GM18505 (cell line): ENCODE data around the gene CNGB1.

ENCODE experiments used
- ATAC-seq: cut with Tn5 transposase; IDR thresholded peaks from one replicate; pipeline ENCODE4 v1.9.1; 2021; ENCODE audit not compliant: unreplicated experiment
- POLR2A ChIP-seq: IDR thresholded peaks from 4 replicates; pipeline ENCODE4 v1.6.1; 2011; ENCODE audit warnings: borderline replicate concordance; ENCODE audit not compliant: insufficient read depth, insufficient read length; ENCODE audit errors: extremely low read depth

CNGB1 gene

DNA sequence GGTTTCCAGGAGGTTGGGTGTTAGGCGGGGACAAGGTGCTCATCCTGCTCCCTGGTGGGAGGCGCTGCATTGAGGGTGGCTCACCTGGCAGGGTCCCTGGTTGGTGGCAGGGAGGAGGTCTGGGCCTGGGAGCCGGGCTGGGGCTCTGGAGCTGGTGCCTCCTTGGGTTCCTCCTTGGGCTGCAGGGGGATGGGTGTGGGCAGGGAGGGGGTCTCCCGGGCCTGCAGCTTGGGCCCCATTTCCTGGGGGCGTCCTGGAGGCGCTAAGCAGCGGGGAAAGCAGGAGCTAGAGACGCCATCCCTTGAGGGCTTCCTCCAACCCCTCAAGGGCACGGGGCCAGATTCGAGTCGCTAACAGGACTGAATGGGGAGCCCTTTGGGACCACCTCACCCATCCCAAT, 11.1 kb downstream of the CNGB1 start:
- no peak for ATAC-seq
- TF ChIP-seq POLR2A = no peak

DNA sequence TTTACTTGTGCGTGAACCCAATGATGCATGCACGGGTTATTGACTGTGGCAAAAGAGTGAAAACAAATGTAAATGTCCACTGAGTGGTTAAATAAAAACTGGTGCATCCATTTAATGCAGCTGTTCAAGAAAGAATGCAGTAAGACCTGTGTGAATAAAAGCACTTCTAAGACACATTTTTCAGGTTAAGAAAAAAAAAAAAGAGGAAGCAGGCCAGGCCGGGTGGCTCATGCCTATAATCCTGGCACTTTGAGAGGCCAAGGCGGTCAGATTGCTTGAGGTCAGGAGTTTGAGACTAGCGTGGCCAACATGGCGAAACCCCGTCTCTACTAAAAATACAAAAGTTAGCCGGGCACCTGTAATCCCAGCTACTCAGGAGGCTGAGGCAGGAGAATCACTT, 11.8 kb downstream of the CNGB1 start:
- TF ChIP-seq POLR2A = no peak
- ATAC-seq = no peak

DNA sequence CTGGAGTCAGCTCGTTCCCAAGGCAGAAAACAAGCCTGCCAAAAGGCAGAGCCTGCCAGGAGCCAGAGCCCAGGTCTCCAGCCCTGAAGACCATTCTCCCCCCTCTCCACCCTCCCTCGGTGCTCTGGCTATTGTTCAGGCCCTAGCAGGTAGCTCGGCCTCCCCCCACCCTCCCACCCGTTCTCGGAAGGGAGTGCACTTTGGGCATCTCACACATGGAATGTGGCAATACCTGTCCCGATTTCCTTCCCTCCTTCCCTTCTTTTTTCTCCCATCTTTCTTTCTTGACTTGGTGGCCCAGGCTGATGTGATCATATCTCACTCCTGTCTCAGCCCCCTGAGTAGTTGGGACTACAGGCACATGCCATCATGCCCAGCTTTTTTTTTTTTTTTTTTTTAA, 12.4 kb downstream of the CNGB1 start:
- no peak for TF ChIP-seq POLR2A
- no peak for ATAC-seq

DNA sequence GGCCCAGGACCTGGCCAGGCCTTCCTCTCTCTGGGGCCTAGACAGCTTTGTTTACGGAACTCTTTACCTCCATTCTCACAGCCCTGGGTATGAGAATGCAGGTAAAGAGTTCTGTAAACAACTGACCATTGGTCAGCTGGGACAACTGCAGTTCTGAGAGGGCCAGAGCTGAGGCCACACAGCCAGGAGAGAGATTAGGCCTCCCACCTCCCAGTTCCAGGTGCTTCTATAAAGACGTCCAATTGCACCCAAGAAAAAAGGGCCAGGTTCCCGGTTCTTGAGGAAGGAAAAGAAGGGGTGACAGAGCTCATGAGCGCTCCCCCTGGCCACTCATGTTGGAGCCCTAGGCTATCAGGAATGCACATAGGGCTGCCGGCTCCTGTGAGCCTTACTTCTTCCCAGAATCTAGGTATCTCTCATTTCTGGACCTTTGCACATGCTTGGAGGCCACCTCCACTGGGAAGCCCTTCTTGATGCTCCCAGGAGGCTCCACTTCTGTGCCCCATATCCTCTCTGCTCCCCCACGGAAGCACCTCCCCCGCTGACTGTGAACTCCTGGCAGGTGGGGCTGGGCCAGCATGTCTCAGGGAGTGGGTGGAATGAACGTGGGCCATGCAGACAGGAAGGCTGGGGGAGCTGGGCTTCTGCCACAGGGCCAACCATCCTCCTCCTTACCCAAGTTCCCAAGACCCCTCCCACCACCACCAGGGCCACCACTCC, 13.1 kb downstream of the CNGB1 start:
- ATAC-seq = no peak

DNA sequence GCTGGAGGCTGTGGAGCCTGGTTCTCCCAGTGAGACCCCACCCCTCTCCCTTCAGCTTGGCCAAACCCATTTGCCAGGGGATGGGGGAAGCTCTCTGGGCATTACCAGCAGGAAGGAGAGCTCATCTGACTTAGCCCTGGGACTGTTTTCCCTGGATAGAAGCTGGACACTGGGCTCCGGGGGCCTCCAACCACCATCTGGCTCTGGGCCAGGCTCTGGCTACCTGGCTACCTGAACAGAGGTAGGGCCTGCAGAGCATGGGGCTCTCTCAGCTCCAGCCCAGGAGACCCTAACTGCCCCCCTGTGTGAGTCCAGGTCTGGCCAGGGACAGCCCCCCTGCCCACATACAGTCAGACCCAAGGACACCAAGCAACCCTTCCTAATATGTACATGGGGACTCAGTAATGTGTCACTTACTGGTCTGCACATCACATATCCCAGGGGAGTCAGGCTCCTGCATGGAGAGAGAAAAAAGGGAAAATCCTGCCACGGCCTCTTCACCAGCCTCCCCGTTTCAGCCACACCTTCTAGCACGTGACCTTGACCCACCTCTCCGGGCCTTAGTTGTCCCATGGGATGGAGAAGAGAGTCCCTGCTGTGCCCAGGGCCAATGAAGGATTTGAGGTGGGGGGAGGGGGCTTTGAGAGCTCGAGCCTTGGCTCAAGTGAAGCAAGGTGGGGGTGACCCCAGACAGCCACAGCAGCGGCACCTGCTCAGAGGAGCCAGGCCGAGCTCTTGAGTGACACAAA, 13.8 kb downstream of the CNGB1 start:
- no peak for TF ChIP-seq POLR2A
- no peak for ATAC-seq

More for the DNA sequence above, 13.1 kb downstream of the CNGB1 start:
- TF ChIP-seq POLR2A = no peak

DNA sequence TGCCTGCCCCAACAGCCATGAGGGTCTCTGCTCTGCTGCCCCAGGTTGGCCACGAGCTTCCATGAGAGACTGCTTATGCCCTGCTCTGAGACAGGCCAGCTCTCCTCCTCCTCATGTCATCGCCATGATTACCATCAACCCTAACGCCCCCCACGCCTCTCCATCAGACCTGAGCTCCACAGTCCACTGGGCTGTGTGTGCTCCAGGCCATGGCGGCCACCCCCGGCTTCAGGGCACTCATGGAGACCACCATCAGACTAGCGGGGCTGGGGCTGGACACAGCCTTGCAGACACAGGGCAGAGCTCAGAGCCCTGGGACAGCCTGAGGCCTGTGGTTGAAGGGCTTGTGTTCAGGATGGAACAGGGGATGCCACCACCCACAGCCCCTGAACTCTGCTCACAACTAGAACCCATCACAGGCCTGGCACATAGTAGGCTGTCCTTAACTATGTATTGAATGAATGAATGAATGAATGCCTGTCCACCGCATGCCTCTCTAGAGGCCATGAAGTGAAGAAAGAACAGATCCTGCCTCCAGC, 14.6 kb downstream of the CNGB1 start:
- ATAC-seq = no peak
- TF ChIP-seq POLR2A = no peak

DNA sequence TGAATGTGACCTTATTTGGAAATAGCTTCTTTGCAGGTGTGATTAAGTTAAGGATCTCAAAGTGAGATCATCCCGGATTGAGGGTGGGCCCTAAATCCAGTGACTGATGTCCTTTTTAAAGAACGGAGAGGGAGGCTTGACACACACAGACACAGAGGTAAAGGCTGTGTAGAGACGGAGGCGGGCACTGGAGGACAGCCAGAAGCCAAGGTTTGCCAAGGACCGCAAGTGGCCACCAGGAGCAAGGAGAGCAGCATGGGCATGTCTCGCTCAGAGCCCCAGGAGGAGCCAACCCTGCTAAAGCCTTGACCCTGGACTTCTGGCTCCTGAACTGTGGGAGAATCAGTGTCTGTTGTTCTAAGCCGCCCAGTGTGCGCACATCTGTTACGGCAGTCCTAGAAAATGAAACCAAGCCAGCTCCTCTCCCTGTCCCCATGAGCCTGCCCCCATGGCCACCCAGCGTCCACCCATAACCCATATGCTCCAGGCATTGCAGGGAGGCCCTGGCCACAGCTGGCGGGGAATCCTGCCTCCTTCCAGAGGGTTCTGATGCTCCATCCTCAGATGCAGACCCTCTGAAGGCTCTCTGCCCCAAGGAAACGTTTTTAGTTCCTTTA, 15.2 kb downstream of the CNGB1 start:
- no peak for TF ChIP-seq POLR2A
- no peak for ATAC-seq

DNA sequence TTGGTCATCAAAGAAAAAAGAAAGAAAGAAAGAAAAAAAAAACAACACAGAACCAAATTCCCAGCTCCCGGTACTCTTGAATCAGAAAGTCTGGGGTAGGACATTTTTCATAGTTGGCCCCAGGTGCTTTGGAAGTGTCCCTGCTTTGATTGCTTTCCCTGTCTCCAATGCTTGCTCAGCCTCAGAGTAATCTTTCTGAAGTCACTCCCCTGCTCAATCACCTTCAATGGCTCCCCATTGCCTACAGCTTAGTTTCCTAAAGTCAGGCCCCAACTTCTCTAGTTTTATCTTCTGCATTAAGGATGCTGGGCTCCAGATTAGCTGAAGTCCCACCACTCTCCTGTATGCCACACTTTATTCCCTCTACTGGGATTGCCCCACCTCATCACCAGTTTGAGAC, 17.1 kb downstream of the CNGB1 start:
- no peak for ATAC-seq
- no peak for TF ChIP-seq POLR2A

DNA sequence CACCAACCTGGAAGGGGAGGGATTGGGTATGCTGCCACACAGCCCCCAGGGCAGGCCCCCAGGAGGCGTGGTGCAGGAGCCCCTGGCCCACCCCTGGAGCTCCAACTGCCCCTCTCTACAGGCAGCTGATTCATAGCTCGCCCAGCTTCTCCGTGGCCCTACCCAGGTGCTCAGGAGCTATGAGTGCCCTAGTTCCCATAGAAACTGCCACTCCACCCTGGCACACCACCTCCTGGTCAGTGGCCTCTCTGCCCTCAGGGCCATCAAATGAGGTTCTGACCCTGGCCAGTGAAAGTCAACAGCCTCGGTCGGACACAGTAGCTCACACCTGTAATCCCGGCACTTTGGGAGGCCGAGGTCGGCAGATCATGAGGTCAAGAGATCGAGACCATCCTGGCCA, 18.0 kb downstream of the CNGB1 start:
- TF ChIP-seq POLR2A = no peak
- no peak for ATAC-seq

DNA sequence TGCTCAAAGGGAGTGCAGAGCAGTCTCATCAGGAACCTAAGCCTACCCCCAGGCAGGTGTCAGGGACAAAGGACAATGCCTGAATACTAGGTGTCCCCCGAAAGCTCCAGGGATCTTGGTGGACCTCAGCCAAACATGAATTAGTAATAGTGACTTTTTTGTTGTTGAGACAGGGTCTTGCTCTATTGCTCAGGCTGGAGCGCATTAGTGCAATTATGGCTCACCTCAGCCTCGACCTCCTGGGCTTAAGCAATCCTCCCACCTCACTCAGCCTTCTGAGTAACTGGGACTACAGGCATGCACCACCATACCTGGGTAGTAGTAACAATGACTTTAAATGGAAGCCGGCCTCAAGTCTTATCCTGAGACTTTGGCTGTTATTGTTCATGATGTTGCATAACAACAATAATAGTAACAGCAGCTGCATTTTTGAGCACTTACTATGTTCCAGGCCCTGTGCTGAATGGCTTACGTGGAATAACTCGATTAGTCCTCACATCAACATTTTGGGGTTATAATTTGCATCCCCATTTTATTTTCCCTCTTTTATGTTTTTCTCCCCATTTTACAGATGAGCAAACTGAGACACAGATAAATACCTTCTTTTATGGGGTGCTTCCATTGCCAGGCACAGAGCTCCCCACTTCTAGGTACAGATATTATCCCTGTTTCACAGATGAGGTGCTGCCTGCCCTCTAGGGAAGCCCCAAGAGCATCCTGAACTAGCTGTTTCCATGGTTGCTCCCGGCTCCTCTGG, 19.5 kb downstream of the CNGB1 start:
- no peak for TF ChIP-seq POLR2A
- no peak for ATAC-seq

DNA sequence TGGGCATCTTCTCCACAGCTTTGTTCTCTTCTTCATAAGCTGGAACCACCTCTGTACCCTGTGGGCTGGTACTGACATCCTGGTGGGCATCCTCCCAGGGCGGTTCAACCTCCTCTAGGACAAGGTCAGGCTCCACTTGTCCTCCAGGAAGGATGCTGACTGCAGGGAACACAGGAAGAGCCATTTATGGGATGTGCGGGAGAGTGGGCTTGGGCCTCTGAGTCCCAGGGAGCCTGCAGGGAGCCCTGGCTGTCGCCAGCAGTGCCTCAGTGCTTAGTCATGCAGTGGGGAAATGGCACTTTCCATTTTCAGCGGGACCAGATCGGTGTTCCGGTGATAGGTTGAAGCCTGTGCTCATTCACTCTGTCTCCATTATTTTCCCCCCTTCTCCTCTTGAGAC, 20.5 kb downstream of the CNGB1 start:
- ATAC-seq = no peak
- no peak for TF ChIP-seq POLR2A

DNA sequence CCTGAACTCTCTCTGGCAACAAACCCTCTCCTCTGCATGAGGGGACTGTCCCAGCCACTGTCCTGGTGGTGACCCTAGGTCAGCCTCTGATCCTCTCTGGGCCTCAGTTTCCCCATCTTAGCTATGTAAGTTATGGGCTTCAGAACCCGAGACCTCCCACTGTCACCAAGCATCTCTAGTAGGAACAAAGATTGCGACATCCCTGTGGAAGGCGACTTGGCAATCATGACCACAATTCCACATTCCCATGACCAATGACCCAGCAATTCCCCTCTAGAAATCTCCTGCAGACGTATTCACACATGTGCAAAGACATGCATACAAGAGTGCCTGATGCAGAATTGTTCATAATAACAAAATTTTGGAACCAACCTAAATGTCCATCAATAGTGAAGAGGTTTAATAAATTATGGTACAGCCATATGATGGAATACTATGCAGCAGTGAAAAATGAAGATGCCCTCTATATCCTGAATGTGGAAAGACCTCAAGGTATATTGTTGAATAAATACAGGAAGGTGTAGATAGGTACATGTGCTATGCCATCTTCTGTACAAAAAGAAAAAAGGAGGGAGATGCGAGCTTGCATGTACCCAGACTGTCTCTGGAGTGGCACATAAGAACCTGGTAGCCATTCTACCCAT, 21.2 kb downstream of the CNGB1 start:
- no peak for TF ChIP-seq POLR2A
- no peak for ATAC-seq
